Stimulated activated CD4-positive, alpha-beta T cell treated with anti-CD3 and anti-CD28 coated beads, Interleukin-4, amount 100 ng/mL, for 24 hours (primary cell): ENCODE results near the gene HOXB5.

Experiments
- DNase-seq: peaks from one replicate; pipeline ENCODE4 v3.0.0-alpha.2; 2020

The HOXB5 gene

DNA sequence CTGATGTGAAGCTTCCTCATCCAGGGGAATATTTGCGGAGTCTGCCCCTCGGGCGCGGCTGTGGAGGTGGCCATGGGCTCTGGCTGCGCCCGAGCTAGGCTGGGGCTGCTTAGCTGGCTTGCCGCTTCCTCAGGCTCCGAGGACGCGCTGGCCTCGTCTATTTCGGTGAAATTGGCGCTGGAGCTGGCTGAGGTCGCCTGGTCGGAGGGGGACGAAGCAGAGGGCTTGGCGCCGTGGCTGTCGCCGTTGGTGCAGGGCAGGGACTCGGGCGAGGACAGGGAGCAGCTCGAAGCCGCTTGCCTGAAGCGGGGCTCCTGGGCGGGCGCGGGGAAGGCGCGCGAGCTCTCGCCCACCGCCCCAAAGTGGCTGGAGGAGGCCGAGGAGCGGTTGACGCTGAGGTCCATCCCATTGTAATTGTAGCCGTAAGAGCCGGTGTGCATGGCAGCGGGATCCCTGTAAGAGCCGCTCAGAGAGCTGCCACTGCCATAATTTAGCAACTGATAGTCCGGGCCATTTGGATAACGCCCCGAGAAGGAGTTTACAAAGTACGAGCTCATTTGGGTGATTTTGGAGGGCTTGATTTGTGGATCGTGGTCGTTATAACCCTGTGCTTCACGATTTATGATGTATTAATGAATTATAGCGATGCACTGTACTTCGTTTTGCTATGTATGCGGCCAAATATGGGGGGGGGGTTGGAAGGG lies at the start of gene HOXB5:
TSS of gene HOXB5 (minus strand) at position 654 of the 704 bp plus-strand sequence. CDS start at position 557, 97 bp downstream.
- no peak for DNase-seq

DNA sequence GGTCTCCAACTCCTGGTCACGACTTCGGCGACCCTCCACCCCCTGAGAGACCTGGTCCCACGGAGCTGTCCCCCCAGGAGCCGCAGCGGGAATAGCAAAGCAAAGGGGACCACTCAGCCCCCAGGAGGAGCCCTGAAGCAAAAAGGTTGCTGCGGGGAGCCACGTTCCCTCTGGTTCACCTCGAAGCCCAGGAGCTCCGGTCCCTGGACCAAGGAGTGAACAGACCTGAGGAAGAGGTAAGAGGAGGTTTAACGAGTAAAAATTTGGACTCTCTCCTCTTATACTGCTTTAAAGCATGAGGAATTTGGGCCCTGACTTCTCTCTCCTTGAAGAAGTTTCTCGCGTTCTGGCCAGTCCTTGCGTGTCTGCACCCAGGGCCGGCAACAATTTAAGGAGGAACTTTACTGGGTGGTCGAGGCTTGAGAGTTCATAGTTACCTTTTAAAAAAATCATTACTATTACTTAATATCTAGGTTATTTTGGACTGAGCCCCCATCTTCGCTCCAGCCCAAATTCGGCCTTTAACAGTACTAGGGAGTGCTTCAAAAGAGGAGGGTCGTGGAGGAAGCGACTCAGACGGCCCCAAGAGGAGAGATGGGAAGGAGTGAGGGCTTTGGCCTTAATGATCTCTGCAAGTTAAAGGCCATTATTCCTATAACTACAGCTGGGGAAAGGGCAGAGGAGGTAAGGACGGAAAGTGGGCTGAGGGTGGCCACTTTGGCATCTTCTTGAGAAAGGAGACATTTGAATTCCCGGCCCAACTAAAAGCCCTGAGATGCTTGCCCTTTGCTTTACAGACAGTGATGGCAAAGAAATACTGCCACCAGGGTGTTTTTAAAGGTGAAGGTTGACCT lies 49.5 kb upstream of the HOXB5 start:
- no peak for DNase-seq

DNA sequence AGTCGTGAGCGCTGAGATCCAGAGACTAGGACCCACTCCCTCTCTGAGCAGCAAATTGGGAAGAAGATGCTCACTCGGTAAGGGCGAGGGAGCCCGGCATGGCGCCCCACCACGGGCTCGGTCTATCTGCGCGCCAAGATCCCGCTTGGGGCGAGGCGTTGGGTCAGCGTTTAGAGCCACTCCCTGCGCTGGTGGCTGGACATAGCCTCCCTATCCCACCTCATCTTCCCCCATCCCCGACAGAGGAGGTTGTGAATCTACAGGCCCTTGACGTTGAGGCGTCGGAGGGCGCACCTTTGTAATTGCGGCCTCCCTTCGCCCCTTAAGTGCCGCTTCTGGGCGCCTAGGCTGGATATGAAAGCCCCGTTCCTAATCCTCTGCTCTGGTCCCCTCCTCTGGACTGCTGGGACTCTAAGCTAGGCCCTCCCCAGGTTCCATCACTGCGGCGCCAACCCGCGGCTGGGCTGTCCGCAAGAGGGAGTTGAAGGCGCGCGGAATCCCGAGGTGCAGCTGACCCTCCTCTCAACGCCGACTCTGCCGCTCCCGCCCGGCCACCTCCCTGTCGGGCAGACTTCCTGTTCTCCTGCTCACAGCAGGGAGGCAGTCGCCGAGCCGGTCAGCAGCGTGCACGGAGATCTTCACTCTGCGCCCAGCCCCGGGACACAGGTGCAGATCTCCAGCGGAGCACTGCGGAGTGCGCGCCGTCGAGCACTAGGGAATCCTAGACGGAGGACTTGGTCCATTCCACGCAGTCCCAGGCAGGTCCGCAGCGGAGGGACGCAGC lies 48.7 kb upstream of the HOXB5 start:
- no peak for DNase-seq

DNA sequence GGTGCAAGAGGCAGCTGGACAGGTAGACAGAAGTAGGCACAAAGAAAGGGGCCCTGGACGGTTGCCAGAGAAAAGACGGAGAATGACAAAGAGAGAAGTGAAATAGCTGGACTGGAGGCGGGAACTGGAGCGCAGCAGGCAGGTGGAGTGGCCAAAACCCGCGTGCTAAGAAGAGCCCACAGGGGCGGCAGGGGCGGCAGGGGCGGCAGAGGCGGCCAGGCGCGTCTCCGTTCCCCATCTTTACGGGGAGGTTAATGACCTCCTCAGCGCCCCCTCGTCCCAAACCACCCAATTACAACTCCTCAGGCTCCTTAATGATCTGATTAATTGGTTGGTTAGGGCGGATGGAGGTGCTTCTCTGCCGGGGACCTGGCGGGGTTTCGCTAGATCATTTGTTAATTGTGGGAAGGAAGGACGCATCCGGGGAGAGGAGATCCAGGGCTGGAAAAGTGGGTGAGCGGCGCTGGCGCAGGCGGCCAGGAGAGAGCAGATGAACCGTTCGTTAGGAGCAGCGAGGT lies 48.0 kb upstream of the HOXB5 start:
- no peak for DNase-seq

DNA sequence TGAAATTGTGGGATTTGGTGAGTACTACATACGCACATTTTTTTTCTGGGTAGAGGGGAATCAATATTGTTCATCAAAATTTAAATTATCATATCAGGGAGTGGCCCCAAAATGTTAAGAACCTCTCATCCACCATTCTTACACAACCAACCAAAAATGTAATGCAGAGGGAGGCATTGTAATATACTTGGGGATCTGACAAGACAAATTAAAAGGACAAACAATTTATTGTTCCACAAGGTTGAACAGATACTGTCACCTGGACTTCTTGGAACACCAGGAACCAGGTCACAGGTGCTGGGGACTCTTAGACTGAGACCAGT lies 47.2 kb upstream of the HOXB5 start:
- DNase-seq, result no peak

DNA sequence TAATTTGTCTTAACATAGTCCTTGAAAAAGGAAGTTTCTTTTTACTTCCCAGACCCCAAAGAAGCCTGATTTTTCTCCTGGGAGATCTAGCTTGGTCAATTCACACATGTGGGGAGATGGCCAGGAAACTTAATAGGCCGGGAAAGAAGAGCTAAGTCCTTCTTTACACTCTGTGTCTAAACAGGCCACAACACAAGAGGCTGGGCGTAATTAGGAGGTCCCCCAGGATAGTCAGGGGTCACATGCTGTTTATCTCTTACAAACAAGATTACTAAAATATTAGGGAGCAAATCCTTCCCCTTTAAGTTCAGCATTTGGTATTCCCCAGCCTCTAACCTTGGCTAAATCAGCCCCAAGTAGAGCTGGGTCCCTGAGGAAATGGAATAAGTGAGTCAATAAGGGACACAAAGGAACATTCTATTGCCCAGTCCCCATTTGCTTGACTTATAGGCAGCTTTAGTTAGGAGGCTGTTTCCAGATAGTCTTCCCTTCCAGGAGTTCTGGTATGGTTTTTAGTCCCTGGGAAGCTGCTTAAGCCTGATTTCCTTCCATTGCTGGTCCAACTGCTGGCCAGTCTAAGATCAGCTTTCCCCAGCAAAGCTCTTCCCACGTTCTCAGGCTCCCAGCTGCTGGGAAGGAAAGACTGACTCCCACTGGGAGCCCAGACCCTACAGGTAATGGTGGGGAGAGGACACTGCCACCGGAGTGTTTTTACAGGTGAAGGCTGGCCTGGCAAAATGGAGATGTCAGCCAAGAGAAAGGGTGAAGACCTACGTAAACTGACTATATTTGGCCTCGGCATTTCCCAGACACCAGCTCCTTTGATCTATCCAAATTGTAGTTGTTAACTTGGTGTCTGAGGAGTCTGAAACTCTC lies 46.6 kb upstream of the HOXB5 start:
- no peak for DNase-seq

DNA sequence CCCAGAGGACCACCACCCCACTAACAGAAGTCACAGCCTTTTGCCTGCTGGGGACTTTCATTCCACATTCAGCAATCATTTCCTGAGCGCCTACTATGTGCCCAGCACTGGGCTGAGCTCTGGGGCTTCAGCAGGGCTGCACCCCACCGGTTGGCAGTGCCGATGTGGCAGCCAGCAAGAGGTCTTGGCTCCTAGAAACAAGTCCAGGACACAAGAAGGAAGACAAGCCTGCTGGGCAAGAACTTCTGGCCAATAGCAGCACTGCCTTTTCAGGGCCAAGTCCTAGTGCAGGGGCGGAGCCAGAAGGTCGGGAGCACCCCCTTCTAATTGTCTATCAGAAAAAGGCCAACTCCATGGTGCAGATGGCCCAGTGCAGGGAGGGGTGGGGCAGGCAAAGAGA lies 45.6 kb upstream of the HOXB5 start:
- no peak for DNase-seq

DNA sequence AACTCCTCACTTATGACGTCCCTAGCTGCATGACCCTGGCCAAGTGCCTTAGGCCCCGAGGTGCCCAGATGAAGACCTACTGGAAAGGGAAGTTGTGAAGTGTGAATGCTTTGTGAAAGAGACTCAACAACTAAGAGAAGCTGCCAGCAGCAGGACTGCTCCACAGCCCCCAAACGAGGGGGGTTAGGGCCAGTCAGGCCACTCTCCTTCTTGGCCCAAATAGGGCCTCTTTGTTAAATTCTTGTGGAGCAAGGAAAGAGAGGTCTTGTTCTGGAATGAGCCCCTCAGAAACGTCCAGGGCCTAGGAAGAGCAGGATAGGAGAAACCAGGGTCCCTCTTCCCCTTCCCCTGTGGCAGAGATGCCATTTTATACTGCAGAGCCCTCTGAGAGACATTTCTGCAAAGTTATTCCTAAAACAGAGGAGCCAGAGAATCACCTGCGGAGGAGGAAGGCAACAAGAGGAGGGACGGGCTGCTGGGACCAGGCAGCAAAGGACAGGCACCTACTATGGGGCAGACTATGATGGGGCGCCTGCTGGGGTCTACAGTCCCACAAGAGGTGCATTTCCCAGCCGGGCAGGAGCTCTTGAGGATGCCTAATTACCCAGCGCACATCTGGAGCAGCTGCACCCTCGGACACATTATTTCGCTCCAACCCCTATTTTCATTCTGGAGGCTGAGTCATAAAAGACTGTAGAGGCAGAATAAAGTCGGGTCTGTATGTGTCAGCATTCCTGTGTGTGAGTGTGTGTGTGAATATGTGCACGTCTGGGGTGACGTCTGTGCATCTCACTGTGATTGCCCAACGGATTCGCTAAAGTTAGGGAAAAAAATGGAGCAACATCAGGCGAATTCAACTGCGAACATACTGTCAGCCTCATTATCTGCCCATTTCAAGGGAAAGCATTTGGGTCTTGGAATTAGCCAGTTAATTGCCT lies 44.0 kb upstream of the HOXB5 start:
- DNase-seq, result no peak

DNA sequence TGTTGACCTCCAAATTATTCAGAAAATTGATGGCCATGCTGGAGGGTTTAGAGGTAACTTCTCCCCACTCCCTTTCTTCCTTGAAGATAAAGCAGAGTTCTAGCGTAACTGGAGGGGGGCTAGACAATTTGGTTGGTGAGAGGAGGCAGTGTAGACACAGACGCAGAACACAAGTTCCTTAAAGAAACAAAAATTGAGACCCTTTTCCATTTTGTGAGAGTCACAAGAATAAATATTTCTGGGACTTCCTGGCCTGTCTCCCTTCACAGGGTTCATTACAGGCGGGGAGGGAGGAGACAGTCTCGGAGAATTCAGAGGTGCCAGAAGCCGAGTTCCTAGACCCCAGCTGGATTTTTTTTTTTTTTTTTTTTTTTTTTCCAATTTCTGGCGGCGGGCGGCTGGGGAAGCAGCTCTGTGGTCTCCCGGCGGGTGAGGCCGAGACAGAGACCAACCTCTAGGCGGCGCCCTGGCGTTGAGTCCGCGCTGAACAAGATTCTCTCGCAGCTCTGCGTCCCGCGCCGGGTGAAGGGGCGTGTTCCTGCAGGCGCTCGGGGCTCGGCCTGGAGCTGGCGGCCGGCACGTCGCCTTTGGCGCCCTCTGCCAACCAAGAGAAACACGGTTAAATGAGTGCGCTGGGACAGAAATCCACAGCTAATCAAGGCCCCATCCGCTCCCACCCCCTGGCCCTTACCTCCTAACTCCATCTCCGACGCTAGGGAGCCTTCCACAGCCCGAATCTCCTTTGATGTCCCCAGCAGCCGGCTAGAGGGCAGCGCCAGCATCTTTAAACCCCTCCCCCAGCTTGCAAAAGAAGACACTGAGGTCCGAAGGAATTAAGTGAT lies 42.8 kb upstream of the HOXB5 start:
- DNase-seq, result peak; percentile 73

DNA sequence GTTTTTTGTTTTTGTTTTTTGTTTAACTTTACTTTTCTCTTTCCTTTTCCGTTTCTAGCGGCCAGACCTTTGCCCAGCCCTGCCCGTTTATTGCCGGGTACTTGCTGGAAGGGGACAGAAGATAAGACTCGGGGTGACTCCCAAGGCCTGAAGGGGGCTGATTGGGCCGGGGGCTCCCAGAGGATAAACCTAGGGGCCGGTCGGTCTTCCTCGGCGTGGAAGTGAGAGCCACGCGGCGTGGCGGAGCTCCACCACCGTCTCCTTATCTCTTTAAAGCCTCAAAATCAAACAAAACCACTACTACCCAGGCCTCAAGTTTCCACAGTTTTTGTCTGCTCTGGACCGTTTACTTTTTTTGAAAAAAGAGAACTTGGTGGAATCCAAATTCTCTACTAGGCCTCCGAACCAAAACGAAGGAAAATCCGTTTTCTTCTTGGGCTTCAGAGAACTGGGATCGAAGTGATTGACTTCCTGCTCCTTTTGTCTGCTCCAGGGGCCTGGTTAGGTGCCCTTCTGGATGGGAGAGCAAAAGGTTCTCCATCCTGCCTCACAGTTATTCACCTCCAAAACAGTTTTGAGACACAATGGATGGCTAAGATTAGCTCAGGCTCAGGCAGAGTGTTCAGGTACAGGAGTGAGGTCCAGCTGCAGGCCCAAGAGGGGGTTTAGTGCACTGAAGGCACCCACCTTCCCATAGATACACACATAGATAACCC lies 41.1 kb upstream of the HOXB5 start:
- DNase-seq, result no peak

DNA sequence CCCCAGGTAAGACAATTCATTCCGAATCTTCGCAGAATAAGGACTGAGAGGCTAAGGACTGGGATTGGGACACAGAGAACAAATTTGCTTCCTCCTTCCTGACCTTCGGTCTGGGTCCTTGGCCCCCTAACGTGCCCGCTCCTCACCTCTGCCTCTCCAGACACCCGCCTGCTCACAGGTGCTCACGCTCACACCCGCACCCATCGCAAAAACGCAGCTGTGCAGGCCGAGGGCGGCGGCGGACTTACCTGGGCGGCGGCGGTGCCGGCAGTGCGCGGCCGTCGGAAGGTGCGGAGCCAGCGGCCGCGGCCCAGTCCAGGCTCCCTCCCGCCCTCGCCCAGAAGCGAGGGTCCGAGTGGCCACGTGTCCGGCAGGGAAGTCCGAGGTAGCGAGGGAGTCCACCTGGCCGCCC lies 39.7 kb upstream of the HOXB5 start:
- no peak for DNase-seq

DNA sequence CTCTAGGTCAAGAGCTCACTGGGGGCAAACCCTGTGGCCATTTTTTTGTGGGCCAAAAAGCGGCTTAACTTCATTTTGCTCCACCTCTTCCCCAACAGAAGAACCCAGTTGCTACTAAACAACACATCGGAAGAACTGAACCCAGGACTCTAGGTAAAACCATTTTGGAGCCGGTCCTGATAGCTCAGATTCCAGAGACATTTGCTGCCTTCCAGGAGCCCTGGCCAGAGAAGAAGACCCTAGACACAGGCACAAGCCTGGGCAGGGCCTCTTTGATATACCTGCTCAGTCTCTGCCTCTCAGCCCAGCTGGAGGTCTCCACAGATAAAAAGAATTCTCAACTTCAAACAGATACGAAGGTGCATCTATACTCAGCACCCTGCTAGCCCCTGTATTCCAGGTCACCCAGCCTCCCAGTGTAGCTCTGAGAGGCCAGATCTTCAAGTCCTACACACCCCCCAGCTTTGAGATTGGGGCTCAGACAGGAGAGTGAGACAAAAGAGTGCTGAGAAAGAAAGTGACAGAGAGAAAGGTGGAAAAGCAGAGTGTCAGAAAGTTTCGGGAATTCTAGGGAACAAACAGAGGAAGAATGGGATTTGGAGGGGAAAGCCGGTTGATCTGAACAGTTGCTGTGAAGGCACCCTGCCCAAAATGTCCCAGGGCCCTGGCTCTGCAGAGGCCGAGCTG lies 39.1 kb upstream of the HOXB5 start:
- no peak for DNase-seq

DNA sequence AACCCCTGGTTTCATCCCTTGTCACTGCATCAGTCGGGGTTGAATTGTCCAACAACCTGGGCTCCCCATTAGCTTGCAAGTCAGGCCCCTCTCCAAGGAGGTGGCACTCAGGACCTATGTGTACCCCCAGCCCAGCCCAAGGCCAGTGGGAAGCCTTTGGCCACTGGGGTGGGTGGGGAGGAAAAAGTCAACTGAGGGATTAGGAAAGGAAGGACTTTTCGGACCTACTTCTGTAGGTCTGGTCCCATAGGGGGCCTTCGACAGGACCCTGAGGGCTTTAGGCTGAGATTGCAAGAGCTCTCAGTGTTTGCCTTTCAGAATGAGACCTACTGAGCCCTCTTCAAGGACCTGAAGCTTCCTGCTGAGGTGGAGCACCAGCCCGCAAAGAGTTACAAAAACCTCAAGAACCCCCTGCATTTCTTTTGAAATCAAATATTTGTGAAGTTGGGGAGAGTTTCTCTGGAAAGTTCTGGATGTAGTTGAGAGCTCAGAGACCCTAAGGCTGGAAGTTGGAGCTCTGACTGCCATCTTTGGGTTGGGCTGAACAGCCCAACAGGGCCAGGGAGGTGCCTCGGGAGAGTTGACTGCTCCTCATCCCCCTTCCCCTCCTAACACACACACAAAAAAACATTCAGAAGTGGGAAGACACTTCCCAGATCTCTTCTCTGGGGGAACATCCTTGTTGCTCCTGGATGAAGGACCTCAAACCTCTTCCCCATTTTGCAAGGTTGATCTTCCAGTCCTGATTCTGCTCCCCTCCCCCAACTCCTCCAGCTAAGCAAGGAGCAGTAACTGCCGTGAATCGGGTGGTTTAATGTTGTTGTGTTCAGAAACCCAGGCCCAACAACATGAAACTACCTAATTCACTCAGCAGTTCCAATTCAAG lies 38.4 kb upstream of the HOXB5 start:
- no peak for DNase-seq

DNA sequence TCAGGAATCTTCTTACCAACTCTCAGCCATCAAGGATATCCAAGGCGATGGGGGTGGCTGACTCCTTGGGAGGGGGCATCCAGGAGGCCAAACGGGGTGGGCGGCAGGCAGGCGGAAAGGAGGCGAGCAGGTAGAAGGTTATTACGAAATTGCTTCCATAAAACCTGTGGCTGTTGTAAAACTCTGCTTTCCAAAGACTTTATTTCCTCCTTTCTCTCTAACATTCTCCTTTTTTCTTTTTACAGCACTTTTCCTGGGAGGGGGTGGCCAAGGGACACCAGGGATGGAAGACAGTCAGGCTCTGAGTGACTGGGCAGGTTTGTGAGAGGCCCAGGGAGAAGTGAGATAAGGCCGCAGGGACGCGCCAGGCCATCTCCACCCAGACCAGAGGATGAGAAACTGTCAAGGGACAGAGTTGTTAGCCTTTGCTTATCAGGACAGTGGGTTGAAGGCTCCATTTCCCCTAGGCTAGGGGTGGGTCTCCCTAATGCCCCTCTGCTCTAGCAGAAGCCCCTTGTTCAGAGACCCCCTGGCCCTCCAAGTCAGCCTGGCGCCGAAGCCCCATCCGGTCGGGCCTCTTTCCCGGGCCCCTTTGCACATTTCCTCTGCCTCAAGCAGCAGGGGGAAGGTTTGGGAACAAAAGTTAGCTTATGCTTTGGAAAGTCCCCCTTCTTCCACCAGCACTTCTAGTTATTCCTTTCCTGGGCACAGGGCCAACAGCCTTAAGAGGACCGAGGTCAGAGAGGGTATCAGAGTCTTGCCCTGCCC lies 37.5 kb upstream of the HOXB5 start:
- no peak for DNase-seq

DNA sequence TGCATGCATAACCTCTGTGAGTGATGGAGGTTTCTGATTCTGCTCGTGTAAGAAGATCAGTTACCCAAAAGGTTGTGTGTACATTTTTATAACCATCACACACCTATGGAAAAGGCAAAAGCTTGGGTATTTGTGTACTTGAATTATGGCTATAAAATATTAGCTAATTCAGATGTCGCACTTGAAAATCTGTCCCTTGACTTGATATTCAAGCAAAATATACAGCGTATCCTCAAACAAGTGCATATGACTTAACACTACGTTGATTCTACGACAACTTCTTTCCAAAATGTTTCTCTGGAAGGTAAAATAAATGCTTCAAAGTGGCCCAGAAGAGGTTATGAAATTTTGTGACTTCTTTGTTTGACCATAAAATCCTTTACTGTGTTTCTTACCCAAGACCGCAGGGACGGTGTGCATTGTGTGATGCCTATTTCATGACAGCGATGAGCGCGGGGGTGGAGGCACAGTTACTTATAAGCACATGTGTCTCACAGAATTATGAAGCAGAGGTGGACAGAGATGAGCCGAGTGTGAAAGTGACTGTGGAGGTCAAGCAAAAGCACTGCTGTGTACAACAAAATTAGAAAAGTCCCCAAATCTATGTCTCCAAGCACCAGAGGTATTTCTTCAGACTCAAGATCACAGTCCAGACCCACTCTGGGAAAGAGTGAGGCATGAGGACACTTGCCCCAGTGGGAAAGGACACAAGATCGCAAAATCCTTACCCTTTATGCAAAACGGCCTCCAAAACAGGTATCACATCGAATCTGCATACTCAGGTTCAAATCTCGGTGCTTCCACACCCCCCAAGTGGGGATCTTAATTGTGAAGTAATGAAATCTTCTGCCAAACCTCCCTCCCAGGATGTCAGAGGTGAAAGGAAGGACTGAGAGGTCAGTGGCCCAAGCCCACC lies 36.7 kb upstream of the HOXB5 start:
- DNase-seq, result no peak

DNA sequence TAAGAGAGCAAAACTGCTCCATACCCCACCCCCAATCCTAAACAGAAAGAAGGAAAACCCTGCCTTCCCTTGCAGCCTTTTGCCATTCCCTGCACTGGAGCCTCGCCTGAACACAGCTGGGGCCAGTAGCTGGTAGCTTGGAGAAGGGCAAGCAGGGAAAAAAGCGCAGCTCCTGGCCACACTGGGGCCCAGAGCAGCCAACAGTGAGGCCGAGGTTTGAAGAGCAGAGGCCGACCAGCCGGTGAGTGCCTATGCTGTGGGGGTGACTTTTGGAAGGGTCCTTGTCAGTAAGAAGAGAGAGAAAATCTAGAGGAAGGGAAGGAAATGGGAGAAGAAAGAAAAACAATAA lies 35.8 kb upstream of the HOXB5 start:
- no peak for DNase-seq
